GM21786 (cell line): ENCODE results near the gene SLC17A3.

ENCODE experiments used
- ATAC-seq: cut with Tn5 transposase; IDR thresholded peaks from one replicate; pipeline ENCODE4 v1.9.1; 2021; ENCODE audit not compliant: unreplicated experiment

Gene SLC17A3

GRCh38 chr6:25835442-25836283 is 38.4 kb downstream of the SLC17A3 start:
- ATAC-seq, result no peak

- ATAC-seq, result no peak
These were observed 39.1 kb downstream of the SLC17A3 start for GRCh38 chr6:25834950-25835349.

- ATAC-seq, result no peak
These were observed 40.9 kb downstream of the SLC17A3 start for GRCh38 chr6:25833136-25833535.

- no peak for ATAC-seq
These were observed 41.4 kb downstream of the SLC17A3 start for GRCh38 chr6:25832670-25833069.

- ATAC-seq, result no peak
These were observed 41.8 kb downstream of the SLC17A3 start for GRCh38 chr6:25832307-25832662.

- no peak for ATAC-seq
These were observed 42.3 kb downstream of the SLC17A3 start, which contains the start of gene SLC17A1 for GRCh38 chr6:25831532-25832306. TSS of gene SLC17A1 (minus strand) at chr6:25832052. CDS start at chr6:25830557, 1,495 bp downstream.

GRCh38 chr6:25830458-25830857 is 43.6 kb downstream of the SLC17A3 start:
- ATAC-seq, result no peak

- ATAC-seq, result no peak
These were observed 44.7 kb downstream of the SLC17A3 start for GRCh38 chr6:25829375-25829774.

- no peak for ATAC-seq
These were observed 52.7 kb downstream of the SLC17A3 start for GRCh38 chr6:25821341-25821740.

GRCh38 chr6:25816252-25816651 is 57.8 kb downstream of the SLC17A3 start:
- no peak for ATAC-seq

GRCh38 chr6:25815194-25815593 is 58.8 kb downstream of the SLC17A3 start:
- ATAC-seq, result no peak

GRCh38 chr6:25804804-25805203 is 69.2 kb downstream of the SLC17A3 start:
- no peak for ATAC-seq

- no peak for ATAC-seq
These were observed 72.6 kb downstream of the SLC17A3 start for GRCh38 chr6:25801436-25801835.
